ENCODE results near the gene CHST3.
"Not testable (repeated sequence)": the region's sequence is repeated elsewhere in the genome, so short reads cannot be mapped to it uniquely, and the experiment has no call there.

The CHST3 gene, protein sequence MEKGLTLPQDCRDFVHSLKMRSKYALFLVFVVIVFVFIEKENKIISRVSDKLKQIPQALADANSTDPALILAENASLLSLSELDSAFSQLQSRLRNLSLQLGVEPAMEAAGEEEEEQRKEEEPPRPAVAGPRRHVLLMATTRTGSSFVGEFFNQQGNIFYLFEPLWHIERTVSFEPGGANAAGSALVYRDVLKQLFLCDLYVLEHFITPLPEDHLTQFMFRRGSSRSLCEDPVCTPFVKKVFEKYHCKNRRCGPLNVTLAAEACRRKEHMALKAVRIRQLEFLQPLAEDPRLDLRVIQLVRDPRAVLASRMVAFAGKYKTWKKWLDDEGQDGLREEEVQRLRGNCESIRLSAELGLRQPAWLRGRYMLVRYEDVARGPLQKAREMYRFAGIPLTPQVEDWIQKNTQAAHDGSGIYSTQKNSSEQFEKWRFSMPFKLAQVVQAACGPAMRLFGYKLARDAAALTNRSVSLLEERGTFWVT

DNA sequence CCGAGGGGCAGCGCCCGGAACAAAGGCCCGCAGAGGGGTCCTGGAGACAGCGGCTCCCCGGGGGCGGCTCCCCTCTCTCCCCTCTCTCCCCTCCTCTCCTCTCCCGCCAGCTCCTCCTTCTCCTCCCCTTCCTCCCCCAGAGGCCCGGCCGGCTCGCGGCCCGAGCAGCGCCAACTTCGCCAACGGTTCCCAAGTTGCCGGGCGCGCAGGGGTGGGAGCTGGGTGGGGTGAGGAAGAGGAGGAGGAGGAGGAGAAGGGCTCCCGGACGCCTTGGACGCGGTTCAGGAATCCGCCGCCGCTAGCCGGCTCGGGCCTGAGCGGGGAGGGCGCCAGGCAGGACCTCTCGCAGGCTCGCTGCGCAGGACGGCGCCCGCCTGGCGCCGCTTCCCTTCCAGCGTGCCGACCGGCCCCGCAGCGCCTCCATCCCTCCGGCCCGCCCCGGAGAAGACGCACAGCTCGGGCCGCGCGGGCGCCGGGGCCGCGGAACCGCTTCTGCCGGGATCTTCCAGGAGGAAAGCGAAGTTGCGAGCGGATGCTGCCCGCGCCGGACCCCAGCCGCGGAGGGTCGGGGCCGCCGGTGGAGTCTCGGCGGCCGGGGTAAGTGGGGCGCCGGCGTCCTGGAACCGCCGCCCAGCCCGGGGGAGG lies at the start of gene CHST3:
CHST3 (plus strand) TSS at position 298 of the 645 bp plus-strand sequence. CDS start 41,448 bp downstream, outside the sequence.
- DNase-seq, result no peak

DNA sequence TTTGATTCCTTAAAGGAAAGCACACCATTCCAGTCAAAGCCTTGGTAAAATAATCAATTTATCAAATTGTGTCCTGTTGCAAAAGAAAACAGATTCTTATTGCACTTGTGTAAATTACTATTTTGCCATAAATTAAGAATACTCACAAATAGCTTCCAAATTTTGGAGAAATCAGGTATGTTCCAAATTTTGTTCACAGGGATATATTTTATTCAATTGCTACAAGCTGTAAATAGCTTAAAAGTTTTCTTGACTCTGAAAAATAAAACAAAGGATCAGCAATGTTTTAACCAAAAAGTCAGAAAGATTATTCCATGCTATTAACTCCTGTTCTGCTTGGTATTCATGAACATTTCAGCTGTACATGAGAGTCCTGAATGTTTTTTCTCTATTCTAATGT lies 47.4 kb upstream of the CHST3 start:
- DNase-seq, result no peak

DNA sequence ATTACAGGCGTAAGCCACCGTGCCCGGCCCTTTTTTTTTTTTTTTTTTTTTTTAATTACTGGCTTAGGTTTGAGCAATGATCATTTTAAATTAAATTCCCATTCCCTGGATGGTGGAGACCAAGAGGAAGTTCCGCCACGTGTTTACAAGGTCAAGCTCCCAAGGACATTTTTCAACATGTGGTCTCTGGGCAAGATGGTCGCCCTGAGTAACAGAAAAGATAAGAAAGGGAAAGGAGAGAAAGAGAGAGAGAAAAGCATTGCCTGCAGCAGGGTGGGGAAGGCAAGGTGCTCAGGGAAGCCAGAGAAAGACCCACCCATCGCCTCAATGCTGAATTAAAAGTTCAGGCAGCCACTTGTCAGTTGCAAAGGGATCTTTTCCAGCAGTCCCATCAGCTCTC lies 45.2 kb upstream of the CHST3 start:
- DNase-seq, result no peak

DNA sequence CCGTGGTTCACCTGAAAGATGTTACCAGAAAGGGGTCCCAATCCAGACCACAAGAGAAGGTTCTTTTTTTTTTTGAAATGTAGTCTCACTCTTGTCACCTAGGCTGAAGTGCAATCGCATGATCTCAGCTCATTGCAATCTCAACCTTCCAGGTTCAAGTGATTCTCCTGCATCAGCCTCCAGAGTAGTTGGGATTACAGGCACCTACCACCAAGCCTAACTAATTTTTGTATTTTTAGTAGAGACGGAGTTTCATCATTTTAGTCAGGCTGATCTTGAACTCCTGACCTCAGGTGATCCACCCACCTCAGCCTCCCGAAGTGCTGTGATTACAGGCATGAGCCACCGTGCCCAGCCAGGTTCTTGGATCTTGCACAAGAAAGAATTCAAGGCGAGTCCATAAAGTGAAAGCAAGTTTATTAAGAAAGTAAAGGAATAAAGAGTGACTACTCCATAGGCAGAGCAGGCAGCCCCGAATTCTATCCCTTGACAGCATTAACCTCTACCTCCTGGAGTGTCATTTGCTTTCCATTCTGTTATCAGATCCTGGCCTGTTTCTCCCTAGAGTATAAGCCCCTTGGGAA lies 44.1 kb upstream of the CHST3 start:
- DNase-seq, result not testable (repeated sequence)

DNA sequence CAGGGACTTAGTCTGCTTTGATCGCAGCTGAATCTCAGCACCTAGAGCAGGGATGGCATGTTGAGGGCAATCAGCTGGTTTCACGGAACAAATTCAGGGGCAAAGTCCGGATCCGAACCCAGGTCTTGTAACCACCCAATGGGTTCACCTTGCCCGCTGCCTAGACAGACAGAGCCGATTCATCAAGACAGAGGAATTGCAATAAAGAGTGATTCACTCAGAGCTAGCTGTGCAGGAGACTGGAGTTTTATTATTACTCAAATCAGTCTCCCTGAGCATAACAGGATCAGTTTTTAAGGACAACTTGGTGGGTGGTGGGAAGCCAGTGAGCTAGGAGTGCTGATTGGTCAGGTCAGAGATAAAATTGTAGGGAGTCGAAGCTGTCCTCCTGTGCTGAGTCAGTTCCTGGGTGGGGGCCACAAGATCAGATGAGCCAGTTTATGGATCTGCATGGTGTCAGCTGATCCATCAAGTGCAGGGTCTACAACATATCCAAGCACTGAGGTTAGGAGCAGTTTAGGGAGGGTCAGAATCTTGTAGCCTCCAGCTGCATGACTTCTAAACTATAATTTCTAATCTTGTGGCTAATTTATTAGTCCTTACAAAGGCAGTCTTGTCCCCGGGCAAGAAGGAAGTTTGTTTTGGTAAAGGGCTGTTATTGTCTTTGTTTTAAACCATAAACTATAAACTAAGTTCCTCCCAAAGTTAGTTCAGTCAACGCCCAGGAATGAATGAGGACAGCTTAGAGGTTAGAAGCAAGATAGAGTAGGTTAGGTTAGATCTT lies 43.5 kb upstream of the CHST3 start:
- DNase-seq, result no peak

DNA sequence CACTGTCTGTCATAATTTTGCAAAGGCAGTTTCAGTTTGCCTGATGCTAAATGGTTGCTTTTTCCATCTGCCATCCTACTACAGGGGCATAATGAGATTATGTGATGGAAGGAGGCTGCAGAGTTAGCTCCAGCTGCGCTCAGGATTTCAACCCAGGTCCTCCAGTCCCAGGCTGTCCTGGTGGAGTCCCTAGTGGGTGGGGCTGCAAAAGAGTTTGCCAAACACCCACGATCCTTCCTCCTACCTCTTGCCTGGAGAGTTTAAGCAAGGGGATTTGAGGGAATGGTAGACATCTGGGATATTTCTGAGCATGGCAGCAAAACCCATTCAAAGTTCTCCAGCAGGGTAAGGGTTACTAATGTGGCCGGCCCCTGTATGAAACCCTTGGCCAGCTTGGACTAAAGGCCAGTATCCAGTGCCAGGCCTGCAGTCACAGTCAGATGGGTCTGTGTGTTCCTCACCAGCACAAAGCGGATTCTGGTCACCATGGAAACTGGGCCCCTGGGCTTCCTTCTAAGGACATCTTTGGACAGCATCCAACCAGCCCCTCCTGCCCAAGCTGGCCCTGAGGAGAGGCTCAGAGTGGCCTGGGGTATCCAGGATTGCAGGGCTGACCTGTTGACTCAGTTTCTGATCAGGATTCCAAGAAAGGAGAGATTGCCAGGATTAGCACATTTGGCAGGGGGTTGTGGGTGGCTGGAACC lies 42.7 kb upstream of the CHST3 start:
- DNase-seq, result no peak

DNA sequence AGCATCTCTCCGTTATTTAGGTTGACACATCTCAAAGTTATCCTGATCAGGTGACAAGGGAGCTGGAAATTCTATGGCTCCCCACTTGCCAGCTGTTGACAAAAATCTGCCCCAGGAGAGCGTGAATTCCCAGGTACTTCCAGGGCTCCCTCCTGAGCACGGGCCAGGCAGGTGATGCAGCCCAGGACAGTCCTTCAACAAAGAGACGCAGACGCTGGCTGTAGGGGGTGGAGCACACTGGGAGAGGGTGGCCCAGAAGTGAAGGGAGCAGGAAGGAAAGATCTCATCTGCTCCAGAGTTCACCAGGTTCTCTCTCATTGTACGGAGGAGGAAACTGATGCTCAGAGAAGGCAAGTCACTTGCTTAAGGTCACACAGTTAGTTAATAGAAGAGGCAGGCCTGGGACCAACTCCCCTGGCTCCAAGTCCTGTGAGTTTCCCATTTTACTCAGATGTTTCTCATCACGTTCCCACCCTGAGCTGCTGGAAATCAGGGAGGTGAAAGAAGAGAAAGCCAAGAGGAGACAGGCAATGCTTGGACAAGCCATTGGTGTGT lies 41.0 kb upstream of the CHST3 start:
- DNase-seq, result no peak

DNA sequence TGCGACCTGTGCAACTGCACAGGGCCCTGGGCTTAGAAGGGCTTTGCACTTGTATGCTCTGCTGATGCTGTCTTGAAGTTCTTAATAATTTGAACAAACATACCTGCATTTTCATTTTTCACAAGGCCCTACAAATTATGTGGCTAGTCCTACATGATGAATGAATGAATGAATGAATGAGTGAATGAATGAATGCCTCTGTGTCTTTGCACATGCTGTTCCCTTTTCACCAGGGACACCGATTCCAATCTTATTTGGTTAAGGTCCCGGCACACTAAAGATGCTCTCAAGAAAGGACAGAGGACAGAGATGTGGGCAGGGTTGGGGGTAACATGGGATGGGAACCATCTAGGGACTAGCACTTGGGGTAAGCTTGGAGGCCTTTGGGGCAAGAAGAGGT lies 39.4 kb upstream of the CHST3 start:
- DNase-seq, result no peak

DNA sequence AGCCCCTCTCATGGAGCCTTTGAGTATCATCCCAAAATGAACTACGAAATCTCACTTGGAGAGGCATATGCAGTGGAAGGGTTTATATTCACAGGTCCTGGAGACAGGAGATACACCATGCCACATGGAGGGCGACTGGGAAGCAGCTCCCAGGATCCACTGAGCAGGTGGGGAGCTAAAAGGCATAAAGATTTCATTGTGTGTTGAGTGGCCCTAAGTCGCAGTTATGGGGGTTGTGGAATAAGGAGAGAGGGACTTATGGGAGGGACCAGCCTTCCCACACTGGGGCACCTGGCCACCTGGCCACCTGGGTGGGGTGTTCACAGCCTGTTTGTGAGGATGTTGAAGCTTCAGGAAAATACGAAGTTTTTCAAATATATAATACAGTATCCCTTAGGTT lies 37.0 kb upstream of the CHST3 start:
- no peak for DNase-seq

DNA sequence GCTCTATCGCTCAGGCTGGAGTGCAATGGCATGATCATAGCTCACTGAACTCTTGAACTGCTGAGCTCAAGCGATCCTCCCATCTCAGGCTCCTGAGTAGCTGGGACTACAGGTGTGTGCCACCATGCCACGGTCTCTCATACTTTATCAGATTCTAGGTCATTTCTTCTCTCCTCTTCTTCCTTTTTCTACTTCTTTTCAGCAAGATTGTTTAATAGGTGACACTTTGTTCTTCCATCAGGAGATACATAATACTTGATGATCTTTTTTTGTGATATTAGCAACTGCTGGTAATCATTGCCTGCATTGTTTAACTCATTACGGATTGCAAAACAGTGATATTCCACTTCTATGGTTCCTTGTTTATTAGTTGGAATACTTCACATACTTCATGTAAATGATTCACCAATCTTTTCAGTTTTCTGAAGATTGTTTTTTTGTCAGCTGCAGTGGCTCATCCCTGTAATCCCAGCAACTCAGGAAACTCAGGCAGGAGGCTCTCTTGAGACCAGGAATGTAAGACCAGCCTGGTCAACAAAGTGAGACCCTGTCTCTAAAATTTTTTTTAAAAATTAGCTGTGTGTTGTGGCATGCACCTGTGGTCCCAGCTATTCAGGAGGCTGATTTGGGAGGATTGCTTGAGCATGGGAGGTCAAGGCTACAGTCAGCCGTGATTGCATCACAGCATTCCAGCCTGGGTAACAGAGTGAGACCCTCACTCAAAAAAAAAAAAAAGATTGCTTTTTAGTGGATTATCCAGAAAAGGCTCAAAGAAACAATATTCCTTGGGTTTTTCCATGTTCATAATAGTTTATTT lies 36.2 kb upstream of the CHST3 start:
- DNase-seq, result no peak

DNA sequence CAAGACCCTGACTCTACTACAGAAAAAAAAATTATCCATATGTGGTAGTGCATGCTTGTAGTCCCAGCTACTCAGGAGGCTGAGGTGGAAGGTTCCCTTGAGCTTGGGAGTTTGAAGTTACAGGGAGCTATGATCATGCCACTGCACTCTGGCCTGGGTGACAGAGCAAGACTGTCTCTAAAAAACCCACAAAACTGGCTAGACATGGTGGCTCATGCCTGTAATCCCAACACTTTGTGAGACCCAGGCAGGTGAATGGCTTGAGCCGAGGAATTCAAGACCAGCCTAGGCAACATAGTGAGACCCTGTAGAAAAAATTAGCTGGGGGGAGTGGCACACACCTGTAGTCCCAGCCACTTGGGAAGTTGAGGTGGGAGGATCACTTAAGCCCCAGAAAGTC lies 32.9 kb upstream of the CHST3 start:
- no peak for DNase-seq

DNA sequence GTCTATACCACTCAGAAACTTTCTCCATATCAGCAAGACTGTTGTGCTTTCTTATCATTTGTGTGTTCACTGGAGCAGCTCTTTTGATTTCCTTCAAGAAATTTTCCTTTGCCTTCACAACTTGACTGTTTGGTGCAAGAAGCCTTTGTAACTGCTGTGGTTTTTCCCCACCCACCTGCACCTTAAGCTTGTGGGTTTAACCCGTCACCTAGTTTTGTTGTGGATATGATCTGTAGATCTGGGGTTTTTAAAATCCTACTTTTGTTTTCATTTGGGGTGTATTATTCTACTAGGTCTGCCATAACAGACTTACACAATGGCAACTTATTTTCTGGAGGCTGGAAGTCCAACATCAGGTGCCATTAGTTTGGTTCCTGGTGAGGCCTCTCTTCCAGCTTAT lies 30.5 kb upstream of the CHST3 start:
- no peak for DNase-seq

DNA sequence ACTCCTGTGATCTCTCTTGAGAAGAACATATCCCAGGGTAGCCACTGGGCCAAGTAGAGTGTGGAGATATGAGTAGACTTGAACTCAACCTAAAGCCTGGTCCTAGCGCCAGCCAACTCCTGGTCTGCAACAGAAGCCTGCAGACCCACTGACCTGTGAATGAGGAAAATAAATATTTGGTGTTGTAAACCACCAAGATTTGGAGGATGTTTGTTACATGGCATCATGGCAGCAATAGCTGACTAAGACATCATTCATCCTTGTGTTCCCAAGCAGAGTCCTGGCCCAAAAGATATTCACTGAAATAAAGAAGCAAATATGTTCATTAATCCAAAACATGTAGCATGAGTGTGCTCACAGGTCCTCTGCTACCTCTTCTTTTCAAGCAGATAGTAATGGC lies 26.0 kb upstream of the CHST3 start:
- no peak for DNase-seq

DNA sequence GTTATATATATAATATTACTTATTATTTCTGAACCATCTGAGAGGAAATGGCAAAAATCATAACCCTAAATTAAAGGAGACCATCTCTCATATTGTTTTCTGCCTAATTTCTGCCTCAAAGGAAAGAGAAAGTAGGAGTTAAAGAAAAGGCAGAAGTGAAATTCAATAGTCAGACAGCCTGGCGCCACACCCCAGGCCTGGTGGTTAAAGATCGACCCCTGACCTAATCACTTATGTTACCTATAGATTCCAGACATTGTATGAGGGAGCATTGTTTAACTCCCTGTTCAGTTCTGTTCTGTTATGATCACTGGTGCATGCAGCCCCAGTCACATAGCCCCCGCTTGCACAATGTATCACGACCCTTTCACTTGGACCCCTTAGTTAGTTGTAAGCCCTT lies 24.9 kb upstream of the CHST3 start:
- DNase-seq, result no peak

DNA sequence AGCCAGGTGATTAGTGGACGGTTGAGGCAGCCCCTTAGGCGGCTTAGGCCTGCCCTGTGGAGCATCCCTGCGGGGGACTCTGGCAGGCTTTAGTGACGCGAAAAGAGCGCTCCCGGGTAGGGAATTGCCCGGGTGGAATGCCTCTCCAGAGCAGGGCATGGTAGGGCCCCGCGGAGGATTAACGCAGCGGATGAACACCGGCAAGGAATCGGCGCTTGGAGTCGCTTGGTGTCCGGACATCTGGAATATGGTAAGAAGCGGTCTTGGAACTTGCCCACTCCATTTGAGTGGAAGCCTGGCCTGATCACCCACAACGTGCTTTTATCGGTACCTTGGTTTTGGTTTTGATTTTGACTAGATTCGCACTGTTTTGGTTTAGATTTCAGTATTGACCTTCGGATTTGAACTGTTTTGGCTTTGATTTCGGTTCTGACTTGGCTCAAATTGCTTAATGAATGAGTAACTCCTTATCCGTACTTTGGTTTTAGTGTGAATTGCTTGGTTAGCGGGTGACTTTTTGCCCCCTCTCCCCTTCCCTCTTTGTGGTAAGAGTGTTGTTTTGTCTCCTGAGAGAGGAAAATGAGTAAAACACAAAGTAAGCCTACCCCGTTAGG lies 24.2 kb upstream of the CHST3 start:
- DNase-seq, result no peak

DNA sequence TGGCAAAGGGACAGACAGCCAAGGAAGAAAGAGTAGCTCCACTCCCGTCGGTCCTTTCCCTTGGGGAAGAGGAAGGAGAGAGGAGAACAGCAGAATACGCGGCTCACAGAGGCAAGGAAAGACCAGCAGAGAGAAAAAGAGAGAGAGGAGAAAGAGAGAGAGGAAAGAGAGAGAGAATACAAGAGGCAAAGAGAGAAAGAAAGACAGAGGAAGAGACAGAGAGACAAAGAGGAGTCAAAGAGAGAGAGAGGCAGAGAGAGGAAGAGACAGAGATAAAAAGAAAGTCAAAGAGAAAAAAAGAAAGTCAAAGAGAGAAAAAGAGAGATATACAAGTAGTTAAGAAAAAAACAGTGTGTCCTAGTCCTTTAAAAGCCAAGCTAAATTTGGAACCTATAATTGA lies 23.4 kb upstream of the CHST3 start:
- DNase-seq, result no peak

DNA sequence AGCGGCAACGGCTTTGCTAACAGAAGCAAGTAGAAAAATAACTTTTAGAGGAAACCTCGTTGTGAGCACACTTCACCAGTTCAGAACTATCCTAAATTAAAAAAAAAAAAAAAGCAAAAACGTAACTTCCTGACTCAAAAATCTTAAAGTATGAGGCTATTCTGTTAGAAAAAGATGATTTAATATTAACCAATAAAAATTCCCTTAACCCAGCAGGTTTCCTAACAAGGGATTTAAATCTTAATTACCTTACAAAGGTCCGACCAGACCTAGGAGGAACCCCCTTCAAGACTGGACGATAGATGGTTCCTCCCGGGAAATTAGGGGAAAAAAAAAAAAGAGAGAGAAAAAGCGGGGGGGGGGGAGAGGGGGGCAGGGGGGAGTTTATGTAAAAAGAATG lies 22.9 kb upstream of the CHST3 start:
- DNase-seq, result no peak

DNA sequence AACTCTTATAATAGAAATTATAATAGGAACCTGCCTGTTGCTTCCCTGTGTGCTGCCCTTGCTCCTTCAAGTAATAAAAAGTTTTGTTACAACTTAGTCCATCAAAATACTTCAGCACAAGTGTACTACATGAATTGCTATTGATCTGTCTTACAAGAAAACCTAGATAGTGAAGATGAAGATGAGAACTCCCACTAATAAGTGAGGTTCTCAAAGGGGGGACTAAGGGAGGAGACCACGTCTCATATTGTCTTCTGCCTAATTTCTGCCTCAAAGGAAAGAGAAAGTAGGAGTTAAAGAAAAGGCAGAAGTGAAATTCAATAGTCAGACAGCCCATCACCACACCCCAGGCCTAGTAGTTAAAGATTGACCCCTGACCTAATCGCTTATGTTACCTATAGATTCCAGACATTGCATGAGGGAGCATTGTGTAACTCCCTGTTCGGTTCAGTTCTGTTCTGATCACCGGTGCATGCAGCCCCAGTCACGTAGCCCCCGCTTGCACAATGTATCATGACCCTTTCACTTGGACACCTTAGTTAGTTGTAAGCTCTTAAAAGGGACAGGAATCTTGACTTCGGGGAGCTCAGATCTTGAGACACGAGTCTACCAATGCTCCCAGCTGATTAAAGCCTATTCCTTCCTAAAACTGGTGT lies 18.2 kb upstream of the CHST3 start:
- DNase-seq, result no peak

DNA sequence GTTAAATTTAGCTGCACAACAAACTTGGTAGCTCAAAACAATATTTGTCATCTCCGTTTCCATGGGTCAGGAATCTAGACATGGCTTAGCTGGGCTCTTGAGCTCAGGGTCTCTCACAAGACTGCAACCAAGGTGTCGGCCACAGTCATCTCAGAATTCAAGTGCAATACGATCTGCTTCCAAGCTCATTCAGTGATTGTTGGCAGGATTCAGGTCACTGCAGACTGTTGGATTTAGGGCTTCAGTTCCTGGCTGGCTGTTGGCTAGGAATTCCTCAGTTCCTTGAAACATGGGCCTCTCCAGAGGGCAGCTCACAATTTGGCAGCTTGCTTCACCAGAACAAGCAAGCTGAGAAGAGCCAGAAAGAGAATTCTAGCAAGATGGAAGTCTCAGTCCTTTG lies 17.5 kb upstream of the CHST3 start:
- DNase-seq, result no peak

DNA sequence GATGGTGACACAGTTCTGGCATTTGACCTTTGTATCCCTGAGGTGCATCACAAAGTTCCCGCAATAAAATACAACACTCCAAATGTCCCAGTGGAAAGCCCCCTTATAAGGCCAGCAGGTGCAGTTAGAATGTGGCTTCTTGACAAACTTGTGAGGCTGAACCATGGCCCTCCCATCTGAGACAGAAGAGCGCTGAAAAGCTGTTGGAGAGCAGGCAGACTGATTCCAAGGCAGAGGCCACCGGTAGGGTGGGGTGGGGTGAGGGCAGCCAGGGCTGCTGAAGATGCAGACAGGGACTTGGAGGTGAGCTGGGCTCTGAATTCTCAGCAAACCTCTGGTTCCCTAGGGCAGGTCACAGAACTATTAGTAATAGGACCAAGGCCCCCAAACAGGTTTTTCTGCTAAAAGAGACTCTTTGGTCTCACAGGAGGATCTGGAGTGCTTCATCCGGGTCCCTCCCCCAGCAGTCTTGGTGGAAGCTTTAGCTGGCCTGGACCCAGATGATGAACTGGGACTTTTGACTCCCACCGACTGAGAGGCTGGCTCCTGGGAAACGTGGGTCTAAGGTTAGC lies 15.6 kb upstream of the CHST3 start:
- no peak for DNase-seq

All from AML-193 (cell line).